ENCODE data around the gene DDT. TPM values are rescaled to one million over a fixed set of nuclear protein-coding genes. Genes with fewer than 3 reads are reported as not detected.
"Not testable (repeated sequence)": the region's sequence is repeated elsewhere in the genome, so short reads cannot be mapped to it uniquely, and the experiment has no call there.

DDT gene
- total RNA-seq, 6 experiments from 2014 or later, result 96.1 to 120 (median 108) TPM

DNA sequence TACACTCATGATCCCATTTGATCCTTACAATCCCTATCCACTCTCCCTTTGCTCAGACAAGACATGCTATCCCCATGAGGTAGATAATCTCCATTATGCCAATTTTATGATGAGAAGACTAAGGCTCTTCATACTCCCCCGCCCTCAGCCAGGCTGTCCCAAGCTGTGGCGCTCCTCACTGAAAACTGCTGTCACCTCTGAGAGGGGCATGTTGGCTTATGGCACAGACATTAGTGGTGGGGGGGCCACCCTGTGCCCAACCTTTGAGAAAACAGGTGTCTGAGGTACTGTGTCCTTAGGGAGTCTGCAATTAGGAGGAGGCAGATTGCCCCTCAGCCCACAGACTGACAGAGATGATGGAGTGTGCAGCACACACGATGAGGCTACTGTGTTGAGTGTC, 5.2 kb downstream of the DDT start:
- Mint-ChIP-seq H3K9me3 (no peaks in the 10 kb centered on the region), H3K4me1 (ENCODE audit: low read depth) (peaks cover 10% of the 10 kb centered on the region), H3K27ac (no peak overlapping the region), H3K36me3 (ENCODE audit: low read depth) (peaks cover 12% of the 10 kb centered on the region), H3K4me3 (peak overlapping the region; percentile 53; the same call in 1 of the 2 replicates), H3K27me3 (ENCODE audit: insufficient read depth) (peaks cover 4% of the 10 kb centered on the region; the same call in 1 of the 2 replicates)
- TF ChIP-seq, protein P1, sequence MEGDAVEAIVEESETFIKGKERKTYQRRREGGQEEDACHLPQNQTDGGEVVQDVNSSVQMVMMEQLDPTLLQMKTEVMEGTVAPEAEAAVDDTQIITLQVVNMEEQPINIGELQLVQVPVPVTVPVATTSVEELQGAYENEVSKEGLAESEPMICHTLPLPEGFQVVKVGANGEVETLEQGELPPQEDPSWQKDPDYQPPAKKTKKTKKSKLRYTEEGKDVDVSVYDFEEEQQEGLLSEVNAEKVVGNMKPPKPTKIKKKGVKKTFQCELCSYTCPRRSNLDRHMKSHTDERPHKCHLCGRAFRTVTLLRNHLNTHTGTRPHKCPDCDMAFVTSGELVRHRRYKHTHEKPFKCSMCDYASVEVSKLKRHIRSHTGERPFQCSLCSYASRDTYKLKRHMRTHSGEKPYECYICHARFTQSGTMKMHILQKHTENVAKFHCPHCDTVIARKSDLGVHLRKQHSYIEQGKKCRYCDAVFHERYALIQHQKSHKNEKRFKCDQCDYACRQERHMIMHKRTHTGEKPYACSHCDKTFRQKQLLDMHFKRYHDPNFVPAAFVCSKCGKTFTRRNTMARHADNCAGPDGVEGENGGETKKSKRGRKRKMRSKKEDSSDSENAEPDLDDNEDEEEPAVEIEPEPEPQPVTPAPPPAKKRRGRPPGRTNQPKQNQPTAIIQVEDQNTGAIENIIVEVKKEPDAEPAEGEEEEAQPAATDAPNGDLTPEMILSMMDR (IDR thresholded peaks at IDR 0.05), result no peak
- no peak for DNase-seq

DNA sequence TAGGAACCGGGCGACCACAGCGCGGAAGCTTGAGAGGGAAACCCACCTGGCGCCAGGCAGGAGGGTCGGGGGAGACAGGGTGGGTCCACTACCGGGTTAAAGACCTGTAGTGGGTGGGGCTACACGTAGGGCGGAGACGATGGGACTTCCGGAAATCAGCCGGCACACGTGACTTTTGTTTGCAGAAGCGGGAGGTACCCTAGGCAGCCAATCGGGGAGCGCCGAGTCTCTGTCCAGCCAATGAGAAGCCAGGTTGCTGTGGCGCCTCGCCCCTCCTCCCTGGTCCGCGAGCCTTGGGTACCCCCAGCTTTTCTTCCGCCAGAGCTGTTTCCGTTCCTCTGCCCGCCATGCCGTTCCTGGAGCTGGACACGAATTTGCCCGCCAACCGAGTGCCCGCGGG, 7.7 kb downstream of the DDT start, which contains the start of gene DDTL:
Gene DDTL (plus strand): TSS at position 321 of the 400 bp plus-strand sequence. CDS start 27 bp downstream, at position 348.
- not testable (repeated sequence) for H3K4me3 Mint-ChIP-seq; DNase-seq; H3K27ac Mint-ChIP-seq; H3K9me3 Mint-ChIP-seq; H3K27me3 Mint-ChIP-seq (ENCODE audit: insufficient read depth)
- Mint-ChIP-seq H3K36me3 (ENCODE audit: low read depth) (peaks cover 12% of the 10 kb centered on the region), H3K4me1 (ENCODE audit: low read depth) (peaks cover 10% of the 10 kb centered on the region)

- not testable (repeated sequence) for H3K9me3 Mint-ChIP-seq
- H3K36me3 Mint-ChIP-seq (ENCODE audit: low read depth), result peaks cover 12% of the 10 kb centered on the region
Measured at GRCh38 chr22:23966094-23966493, 8.1 kb downstream of the DDT start.

DNA sequence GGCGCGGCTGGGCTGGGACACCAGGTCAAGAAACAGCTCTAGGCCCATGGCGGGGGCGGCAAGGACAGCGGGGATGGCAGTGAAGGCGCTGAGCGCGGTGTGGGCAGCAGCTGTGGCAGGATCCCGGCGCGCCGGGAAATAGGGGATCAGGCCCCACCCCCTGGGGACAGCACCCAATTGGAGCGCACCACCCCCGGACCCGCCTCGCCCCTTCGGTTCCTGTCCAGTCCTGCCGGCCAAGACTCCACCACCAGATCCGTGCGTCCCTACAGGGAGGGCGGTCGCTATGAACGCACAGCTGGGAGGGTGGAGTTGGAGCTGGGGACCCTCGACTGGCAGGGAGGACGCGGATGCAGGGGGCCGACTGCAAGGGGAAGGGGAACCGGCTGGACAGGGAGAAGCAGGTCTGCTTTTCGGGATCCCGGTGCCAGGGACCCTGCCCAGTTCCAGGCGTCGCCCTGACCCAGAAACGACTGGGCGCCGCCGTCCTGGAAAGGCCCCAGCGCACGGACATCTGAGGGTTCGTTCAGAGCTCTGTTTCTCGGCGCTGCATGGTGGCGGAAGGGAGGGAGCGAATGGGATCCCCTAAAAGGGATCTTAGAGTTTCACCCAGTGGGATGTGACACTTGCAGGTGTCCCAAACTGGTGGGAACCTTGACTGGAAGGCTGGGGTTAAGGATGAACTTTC, 13.0 kb downstream of the DDT start, which contains the start of gene GSTT2B:
Gene GSTT2B (minus strand): TSS at position 112 of the 688 bp plus-strand sequence. CDS start 64 bp downstream, at position 48.
- not testable (repeated sequence) for H3K36me3 Mint-ChIP-seq (ENCODE audit: low read depth); H3K9me3 Mint-ChIP-seq; H3K27me3 Mint-ChIP-seq (ENCODE audit: insufficient read depth); DNase-seq; H3K4me1 Mint-ChIP-seq (ENCODE audit: low read depth); H3K27ac Mint-ChIP-seq
- peak within 1 kb of the TSS; percentile 70 for H3K4me3 Mint-ChIP-seq

More at GRCh38 chr22:23966094-23966493, 8.1 kb downstream of the DDT start:
- not testable (repeated sequence) for H3K27me3 Mint-ChIP-seq (ENCODE audit: insufficient read depth); H3K4me3 Mint-ChIP-seq; H3K27ac Mint-ChIP-seq; DNase-seq
- peaks cover 10% of the 10 kb centered on the region for H3K4me1 Mint-ChIP-seq (ENCODE audit: low read depth)

- H3K27ac Mint-ChIP-seq; H3K27me3 Mint-ChIP-seq (ENCODE audit: insufficient read depth); H3K9me3 Mint-ChIP-seq; H3K4me1 Mint-ChIP-seq (ENCODE audit: low read depth); H3K36me3 Mint-ChIP-seq (ENCODE audit: low read depth); H3K4me3 Mint-ChIP-seq: not testable (repeated sequence)
- DNase-seq, result peak; percentile 50
- TF ChIP-seq, protein P1 (IDR thresholded peaks at IDR 0.05), result peak; percentile 84
Measured at GRCh38 chr22:23956301-23956900, 17.8 kb downstream of the DDT start.

GRCh38 chr22:23955886-23956285, 18.4 kb downstream of the DDT start:
- H3K27ac Mint-ChIP-seq; H3K27me3 Mint-ChIP-seq (ENCODE audit: insufficient read depth); H3K4me3 Mint-ChIP-seq; DNase-seq; H3K9me3 Mint-ChIP-seq; H3K4me1 Mint-ChIP-seq (ENCODE audit: low read depth); H3K36me3 Mint-ChIP-seq (ENCODE audit: low read depth): not testable (repeated sequence)

DNA sequence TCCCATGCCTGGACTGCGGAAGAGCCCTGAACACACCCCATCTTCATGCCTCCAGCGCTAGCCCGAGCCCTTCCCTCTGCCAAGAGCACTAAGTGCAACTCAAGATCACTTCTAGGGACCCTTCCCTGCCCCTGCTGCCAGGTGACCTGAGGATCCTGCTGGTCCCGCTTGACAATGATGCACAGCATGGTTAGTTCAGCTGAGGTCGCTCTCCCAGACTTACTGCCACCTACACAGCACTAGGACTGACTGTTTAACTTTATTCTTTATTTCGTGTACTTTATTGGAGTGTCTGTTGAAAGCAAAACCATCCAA, 19.3 kb downstream of the DDT start:
- DNase-seq; H3K4me3 Mint-ChIP-seq; H3K27ac Mint-ChIP-seq; H3K4me1 Mint-ChIP-seq (ENCODE audit: low read depth); H3K36me3 Mint-ChIP-seq (ENCODE audit: low read depth); H3K27me3 Mint-ChIP-seq (ENCODE audit: insufficient read depth); H3K9me3 Mint-ChIP-seq: not testable (repeated sequence)

DNA sequence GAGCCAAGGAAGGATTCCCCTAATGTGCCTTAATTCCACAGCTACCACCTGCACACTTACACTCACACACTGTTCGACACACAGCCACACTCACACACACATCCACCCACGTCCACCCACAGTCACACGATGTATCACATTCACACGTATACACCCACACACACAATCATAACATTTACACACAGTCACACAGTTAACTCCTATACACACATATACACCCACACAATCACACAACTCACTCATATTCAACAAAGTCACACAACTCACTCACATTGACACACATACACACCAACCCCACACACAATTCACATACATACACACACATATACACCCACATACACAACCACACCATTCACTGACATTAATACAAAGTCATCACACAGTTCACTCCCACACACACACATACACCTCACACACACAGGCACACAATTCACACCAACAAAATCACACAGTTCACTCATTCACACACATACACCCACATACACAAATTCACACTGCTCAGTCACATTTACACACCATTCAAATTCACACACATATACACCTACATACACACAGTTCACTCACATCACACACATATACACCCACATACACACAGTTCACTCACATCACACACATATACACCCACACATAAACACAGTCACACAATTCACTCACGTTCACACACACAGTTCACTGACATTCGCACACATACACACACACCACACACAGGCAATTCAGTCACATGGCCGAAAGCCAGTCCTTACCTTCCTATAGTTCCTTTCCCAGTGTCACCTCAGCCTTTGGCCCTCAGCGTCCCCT, 19.8 kb downstream of the DDT start:
- not testable (repeated sequence) for H3K9me3 Mint-ChIP-seq; H3K36me3 Mint-ChIP-seq (ENCODE audit: low read depth); H3K4me1 Mint-ChIP-seq (ENCODE audit: low read depth); H3K4me3 Mint-ChIP-seq; H3K27me3 Mint-ChIP-seq (ENCODE audit: insufficient read depth); H3K27ac Mint-ChIP-seq; DNase-seq

- not testable (repeated sequence) for H3K27me3 Mint-ChIP-seq (ENCODE audit: insufficient read depth); H3K4me1 Mint-ChIP-seq (ENCODE audit: low read depth); H3K4me3 Mint-ChIP-seq; DNase-seq; H3K9me3 Mint-ChIP-seq; H3K36me3 Mint-ChIP-seq (ENCODE audit: low read depth); H3K27ac Mint-ChIP-seq
Measured at GRCh38 chr22:23953485-23953884, 20.8 kb downstream of the DDT start.

- DNase-seq; H3K9me3 Mint-ChIP-seq; H3K36me3 Mint-ChIP-seq (ENCODE audit: low read depth); H3K4me1 Mint-ChIP-seq (ENCODE audit: low read depth); H3K4me3 Mint-ChIP-seq; H3K27ac Mint-ChIP-seq; H3K27me3 Mint-ChIP-seq (ENCODE audit: insufficient read depth): not testable (repeated sequence)
Measured at GRCh38 chr22:23952794-23953405, 21.3 kb downstream of the DDT start.

GRCh38 chr22:23951383-23951782, 22.9 kb downstream of the DDT start:
- not testable (repeated sequence) for H3K36me3 Mint-ChIP-seq (ENCODE audit: low read depth); H3K27ac Mint-ChIP-seq; H3K27me3 Mint-ChIP-seq (ENCODE audit: insufficient read depth); H3K9me3 Mint-ChIP-seq; DNase-seq; H3K4me3 Mint-ChIP-seq; H3K4me1 Mint-ChIP-seq (ENCODE audit: low read depth)
